GM21526 (cell line): Measurements from ENCODE around the gene FAM83C.
"Not testable (repeated sequence)": the region's sequence is repeated elsewhere in the genome, so short reads cannot be mapped to it uniquely, and the experiment has no call there.

Source experiments
- ATAC-seq: cut with Tn5 transposase; IDR thresholded peaks from one replicate; pipeline ENCODE4 v1.9.1; 2021; ENCODE audit warnings: moderate library complexity; ENCODE audit not compliant: unreplicated experiment, low FRiP score

The FAM83C gene

GRCh38 chr20:35319192-35319870 lies 27.1 kb upstream of the FAM83C start:
- ATAC-seq: no peak

GRCh38 chr20:35318502-35319157 lies 26.4 kb upstream of the FAM83C start:
- ATAC-seq: no peak

GRCh38 chr20:35317416-35318210 lies 25.4 kb upstream of the FAM83C start:
- no peak for ATAC-seq

GRCh38 chr20:35316086-35316485 lies 23.9 kb upstream of the FAM83C start:
- no peak for ATAC-seq

- not testable (repeated sequence) for ATAC-seq
Observed at GRCh38 chr20:35315632-35316020, 23.4 kb upstream of the FAM83C start.

GRCh38 chr20:35314816-35315631 lies 22.8 kb upstream of the FAM83C start:
- no peak for ATAC-seq

GRCh38 chr20:35312318-35312717 lies 20.1 kb upstream of the FAM83C start:
- ATAC-seq: no peak

GRCh38 chr20:35311822-35312221 lies 19.6 kb upstream of the FAM83C start:
- ATAC-seq: no peak

GRCh38 chr20:35311409-35311808 lies 19.2 kb upstream of the FAM83C start:
- ATAC-seq: no peak

- no peak for ATAC-seq
Observed at GRCh38 chr20:35307666-35308653, 15.7 kb upstream of the FAM83C start.

GRCh38 chr20:35306931-35307517 lies 14.8 kb upstream of the FAM83C start:
- ATAC-seq: no peak

- ATAC-seq: no peak
Observed at GRCh38 chr20:35305682-35306556, 13.7 kb upstream of the FAM83C start.

- no peak for ATAC-seq
Observed at GRCh38 chr20:35304956-35305355, 12.7 kb upstream of the FAM83C start.

GRCh38 chr20:35303735-35304491 lies 11.7 kb upstream of the FAM83C start:
- ATAC-seq: no peak

GRCh38 chr20:35303382-35303734 lies 11.1 kb upstream of the FAM83C start:
- no peak for ATAC-seq

- no peak for ATAC-seq
Observed at GRCh38 chr20:35302421-35303335, 10.5 kb upstream of the FAM83C start.

- ATAC-seq: no peak
Observed at GRCh38 chr20:35301426-35301825, 9.2 kb upstream of the FAM83C start.
